ENCODE measurements around the gene CEP55. TPM values are rescaled to one million over a fixed set of nuclear protein-coding genes. Genes with fewer than 3 reads are reported as not detected.
"Not testable (repeated sequence)": the region's sequence is repeated elsewhere in the genome, so short reads cannot be mapped to it uniquely, and the experiment has no call there.

CEP55 gene
- polyA plus RNA-seq, 3 donors = 0.15 to 2.6 (median 0.22) TPM

GRCh38 chr10:93494494-93494893 lies 1.9 kb upstream of the CEP55 start:
- no peak overlapping the region for H3K27ac ChIP-seq (ENCODE audit: low read depth, low read length)
- WGBS, 3 donors = 93 to 100% (median 95%) methylated on average over 2 of the region's 2 CpGs

- WGBS, 3 donors = 0 to 1% (median 0%) methylated on average over 28 of the region's 28 CpGs
- H3K27ac ChIP-seq (ENCODE audit: low read depth, low read length) = no peak overlapping the region
Measured at GRCh38 chr10:93495654-93496321, 624 bp upstream of the CEP55 start.

GRCh38 chr10:93498166-93498565 lies 1.8 kb downstream of the CEP55 start:
- WGBS, 3 donors = 34 to 49% (median 40%) methylated on average over 5 of the region's 5 CpGs
- no peak overlapping the region for H3K27ac ChIP-seq (ENCODE audit: low read depth, low read length)

- no peak overlapping the region for H3K27ac ChIP-seq (ENCODE audit: low read depth, low read length)
Measured at GRCh38 chr10:93501650-93502049, 5.2 kb downstream of the CEP55 start.

GRCh38 chr10:93503075-93503474 lies 6.7 kb downstream of the CEP55 start:
- 35 to 82% (median 71%) methylated on average over 6 of the region's 6 CpGs for WGBS, 3 donors
- no peak overlapping the region for H3K27ac ChIP-seq (ENCODE audit: low read depth, low read length)

- H3K27ac ChIP-seq (ENCODE audit: low read depth, low read length) = no peak overlapping the region
- 87 to 97% (median 97%) methylated on average over 2 of the region's 2 CpGs for WGBS, 3 donors
Measured at GRCh38 chr10:93505075-93505474, 8.7 kb downstream of the CEP55 start.

- WGBS, 3 donors = 91 to 97% (median 94%) methylated on average over 8 of the region's 8 CpGs
- no peak overlapping the region for H3K27ac ChIP-seq (ENCODE audit: low read depth, low read length)
Measured at GRCh38 chr10:93509816-93510215, 13.4 kb downstream of the CEP55 start.

GRCh38 chr10:93512565-93512964 lies 16.2 kb downstream of the CEP55 start:
- 97 to 100% (median 98%) methylated on average over 1 of the region's 1 CpG for WGBS, 3 donors
- no peak overlapping the region for H3K27ac ChIP-seq (ENCODE audit: low read depth, low read length)

GRCh38 chr10:93513091-93513490 lies 16.7 kb downstream of the CEP55 start:
- H3K27ac ChIP-seq (ENCODE audit: low read depth, low read length) = no peak overlapping the region
- 0 to 92% (median 88%) methylated on average over 1 of the region's 1 CpG for WGBS, 3 donors

GRCh38 chr10:93514521-93514920 lies 18.1 kb downstream of the CEP55 start:
- no peak overlapping the region for H3K27ac ChIP-seq (ENCODE audit: low read depth, low read length)
- 85 to 95% (median 91%) methylated on average over 4 of the region's 4 CpGs for WGBS, 3 donors

GRCh38 chr10:93515071-93516005 lies 18.9 kb downstream of the CEP55 start:
- no peak overlapping the region for H3K27ac ChIP-seq (ENCODE audit: low read depth, low read length)
- WGBS, 3 donors = 48 to 66% (median 60%) methylated on average over 8 of the region's 8 CpGs

- H3K27ac ChIP-seq (ENCODE audit: low read depth, low read length) = no peak overlapping the region
- 60 to 90% (median 72%) methylated on average over 1 of the region's 1 CpG for WGBS, 3 donors
Measured at GRCh38 chr10:93516006-93516380, 19.6 kb downstream of the CEP55 start.

GRCh38 chr10:93518531-93518930 lies 22.1 kb downstream of the CEP55 start:
- 96 to 100% (median 99%) methylated on average over 4 of the region's 4 CpGs for WGBS, 3 donors
- H3K27ac ChIP-seq (ENCODE audit: low read depth, low read length) = no peak overlapping the region

- H3K27ac ChIP-seq (ENCODE audit: low read depth, low read length) = no peak overlapping the region
- WGBS, 3 donors = 83 to 90% (median 90%) methylated on average over 5 of the region's 5 CpGs
Measured at GRCh38 chr10:93535293-93535692, 38.9 kb downstream of the CEP55 start.

GRCh38 chr10:93540871-93541270 lies 44.5 kb downstream of the CEP55 start:
- not testable (repeated sequence) for H3K27ac ChIP-seq (ENCODE audit: low read depth, low read length)
- 94 to 100% (median 97%) methylated on average over 4 of the region's 4 CpGs for WGBS, 3 donors

- whole genome bisulfite sequencing, 3 donors = 54 to 56% (median 55%) methylated on average over 23 of the region's 23 CpGs
- no peak overlapping the region for H3K27ac ChIP-seq (ENCODE audit: low read depth, low read length)
Measured at GRCh38 chr10:93541402-93542357, 45.3 kb downstream of the CEP55 start.

- no peak overlapping the region for H3K27ac ChIP-seq (ENCODE audit: low read depth, low read length)
- WGBS, 3 donors = 13 to 14% (median 13%) methylated on average over 10 of the region's 10 CpGs
Measured at GRCh38 chr10:93542358-93542791, 46.0 kb downstream of the CEP55 start.

GRCh38 chr10:93546995-93547394 lies 50.6 kb downstream of the CEP55 start:
- H3K27ac ChIP-seq (ENCODE audit: low read depth, low read length) = not testable (repeated sequence)
- 87 to 94% (median 91%) methylated on average over 5 to 7 of the region's 8 CpGs for WGBS, 3 donors

- H3K27ac ChIP-seq (ENCODE audit: low read depth, low read length) = no peak overlapping the region
Measured at GRCh38 chr10:93547522-93547921, 51.1 kb downstream of the CEP55 start.

All from adipose tissue (tissue), 3 donors.